ENCODE measurements around the gene INPP5A. TPM values are rescaled to one million over a fixed set of nuclear protein-coding genes. Genes with fewer than 3 reads are reported as not detected.
"Not testable (repeated sequence)": the region's sequence is repeated elsewhere in the genome, so short reads cannot be mapped to it uniquely, and the experiment has no call there.

Gene INPP5A
- total RNA-seq, 1 experiment from 2014 or later = 16.0 TPM

- DNase-seq (ENCODE audit: low read depth) = no peak
These were observed 242.1 kb downstream of the INPP5A start for GRCh38 chr10:132779549-132780294.

DNA sequence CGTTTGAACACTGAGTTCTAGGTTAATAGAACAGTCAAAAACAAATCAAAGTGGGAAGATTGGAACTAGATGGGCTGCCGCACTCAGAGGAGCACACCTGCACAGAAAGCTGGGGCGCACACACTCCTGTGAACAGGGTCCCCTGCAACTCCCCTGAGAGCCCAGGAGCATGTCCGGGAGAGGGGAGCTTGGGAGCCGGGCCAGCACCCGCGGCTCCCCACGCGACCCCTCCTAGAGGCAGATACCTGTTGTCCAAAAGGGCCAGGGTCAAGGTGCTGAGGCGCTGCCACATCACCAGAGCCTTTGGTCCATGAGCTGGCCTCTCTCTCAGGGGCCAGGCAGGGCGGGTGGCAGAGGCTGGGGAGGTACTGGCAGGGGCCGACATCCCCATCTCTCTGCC lies 242.8 kb downstream of the INPP5A start:
- no peak for DNase-seq (ENCODE audit: low read depth)

- no peak for DNase-seq (ENCODE audit: low read depth)
These were observed 244.0 kb downstream of the INPP5A start for GRCh38 chr10:132781556-132781955.

DNA sequence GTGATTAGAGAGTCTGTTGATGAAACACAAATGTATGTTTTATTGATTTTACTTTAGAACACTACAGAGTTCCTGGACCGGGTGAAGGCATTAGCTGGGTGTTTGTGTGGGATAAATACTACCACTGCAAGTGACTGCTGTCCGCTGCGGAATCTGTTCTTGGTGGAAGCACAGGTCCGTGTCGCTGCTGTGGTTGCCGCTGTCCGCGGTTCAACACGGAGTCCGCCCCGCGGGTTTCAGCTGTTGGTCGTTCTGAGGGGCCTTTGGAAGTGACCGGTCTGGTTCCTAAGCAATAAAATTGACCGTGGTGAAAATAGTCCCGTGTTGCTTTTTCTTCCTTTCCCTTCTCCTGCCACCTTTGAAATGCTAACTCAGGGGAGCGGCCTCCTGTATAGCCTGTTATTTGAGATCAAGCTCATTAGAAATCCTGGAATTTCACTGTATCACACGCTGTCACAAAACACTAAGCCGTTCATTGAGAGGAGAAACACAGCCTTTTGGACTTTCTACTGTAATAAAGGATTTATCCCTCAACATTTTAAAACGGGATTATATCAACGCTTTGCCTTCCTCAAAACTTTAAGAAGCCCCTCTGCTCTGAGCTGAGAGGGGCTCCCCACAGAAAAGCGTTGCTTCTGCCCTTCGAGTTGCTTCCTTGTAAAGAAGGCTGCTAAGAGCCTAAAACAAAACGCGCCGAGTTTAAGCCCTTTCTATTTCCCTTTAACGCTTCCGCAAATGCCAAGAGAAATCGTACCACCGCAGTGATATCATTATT lies 245.8 kb downstream of the INPP5A start:
- DNase-seq (ENCODE audit: low read depth) = no peak

DNA sequence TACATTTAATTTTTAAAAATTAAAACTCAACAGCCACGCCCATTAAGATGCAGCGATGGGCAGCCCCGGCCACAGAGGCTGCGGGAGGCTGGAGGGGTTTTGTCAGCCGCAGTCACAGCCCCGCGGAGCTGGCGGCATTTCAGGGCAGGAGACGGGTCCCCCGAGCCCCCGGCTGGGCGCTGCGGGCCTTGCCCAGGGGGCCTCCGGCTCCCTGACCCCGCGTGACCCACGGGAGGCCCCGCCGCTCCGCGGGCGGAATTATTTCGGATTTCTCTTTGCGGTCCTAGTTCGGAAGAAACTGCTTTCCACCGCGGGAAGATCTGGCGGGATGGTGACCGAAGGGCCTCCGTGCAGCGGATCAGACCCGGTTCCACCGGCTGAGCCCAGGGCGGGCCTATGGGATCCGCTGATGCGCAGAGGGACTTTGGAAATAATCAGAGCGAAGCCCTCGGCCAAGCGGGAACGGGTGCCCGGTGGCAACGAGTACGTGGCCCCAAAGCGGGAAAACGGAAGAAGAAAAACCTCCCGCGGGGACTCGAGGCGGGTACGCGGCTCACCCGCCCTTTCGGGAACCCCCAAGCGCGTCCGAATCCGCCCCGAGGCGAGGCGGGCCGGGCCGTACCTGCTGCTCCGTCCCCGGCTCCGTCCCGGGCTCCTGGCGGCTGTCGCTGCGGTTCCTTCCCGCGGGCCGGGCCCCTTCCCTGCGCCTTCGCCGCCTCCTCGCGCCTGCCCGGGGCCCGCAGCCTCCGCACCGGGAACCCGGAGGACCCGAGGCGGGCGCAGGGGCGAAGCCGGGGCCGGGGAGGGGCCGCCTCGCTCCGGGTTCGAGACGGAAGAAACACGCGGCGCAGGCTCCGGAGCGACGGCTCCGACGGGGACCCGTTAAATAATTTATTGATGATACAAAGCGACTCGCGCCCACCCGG lies 246.6 kb downstream of the INPP5A start:
- DNase-seq (ENCODE audit: low read depth) = no peak

DNA sequence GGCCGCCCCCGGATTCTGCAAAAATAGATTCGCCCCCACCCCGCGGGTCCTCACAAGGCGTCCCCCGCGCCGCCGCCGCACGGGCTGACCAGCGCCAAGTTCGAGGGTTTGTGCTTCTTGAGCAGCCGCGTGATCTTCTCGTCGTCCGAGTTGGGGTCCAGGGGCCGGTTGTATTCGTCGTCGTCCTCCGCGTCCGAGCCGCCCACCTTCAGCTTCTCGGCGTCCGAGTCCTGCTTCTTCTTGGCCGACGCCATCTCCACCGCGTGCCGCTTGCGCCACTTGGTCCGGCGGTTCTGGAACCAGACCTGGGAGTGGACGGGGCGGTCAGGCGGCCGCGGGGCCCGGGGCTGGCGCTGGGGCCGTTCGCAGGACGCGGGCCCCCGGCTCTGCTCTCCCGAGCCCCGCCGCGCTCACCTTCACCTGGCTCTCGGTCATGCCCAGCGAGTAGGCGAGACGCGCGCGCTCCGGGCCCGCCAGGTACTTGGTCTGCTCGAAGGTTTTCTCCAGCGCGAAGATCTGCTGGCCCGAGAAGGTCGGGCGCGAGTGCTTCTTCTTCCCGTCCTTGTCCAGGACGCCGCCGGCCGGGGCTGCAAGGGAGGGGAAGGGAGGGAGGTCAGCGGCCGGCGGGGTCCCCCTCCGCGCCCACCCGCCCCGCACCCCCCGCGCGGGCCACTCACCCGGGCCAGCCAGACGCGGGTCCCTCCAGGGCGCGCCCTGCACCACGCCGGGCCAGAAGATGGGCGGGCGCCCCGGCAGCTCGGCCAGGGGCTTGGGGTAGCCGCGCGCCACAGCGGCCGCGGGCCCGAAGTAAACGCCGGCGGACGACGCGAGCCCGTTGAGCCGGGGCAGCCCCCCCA lies 247.5 kb downstream of the INPP5A start:
- DNase-seq (ENCODE audit: low read depth) = no peak

DNA sequence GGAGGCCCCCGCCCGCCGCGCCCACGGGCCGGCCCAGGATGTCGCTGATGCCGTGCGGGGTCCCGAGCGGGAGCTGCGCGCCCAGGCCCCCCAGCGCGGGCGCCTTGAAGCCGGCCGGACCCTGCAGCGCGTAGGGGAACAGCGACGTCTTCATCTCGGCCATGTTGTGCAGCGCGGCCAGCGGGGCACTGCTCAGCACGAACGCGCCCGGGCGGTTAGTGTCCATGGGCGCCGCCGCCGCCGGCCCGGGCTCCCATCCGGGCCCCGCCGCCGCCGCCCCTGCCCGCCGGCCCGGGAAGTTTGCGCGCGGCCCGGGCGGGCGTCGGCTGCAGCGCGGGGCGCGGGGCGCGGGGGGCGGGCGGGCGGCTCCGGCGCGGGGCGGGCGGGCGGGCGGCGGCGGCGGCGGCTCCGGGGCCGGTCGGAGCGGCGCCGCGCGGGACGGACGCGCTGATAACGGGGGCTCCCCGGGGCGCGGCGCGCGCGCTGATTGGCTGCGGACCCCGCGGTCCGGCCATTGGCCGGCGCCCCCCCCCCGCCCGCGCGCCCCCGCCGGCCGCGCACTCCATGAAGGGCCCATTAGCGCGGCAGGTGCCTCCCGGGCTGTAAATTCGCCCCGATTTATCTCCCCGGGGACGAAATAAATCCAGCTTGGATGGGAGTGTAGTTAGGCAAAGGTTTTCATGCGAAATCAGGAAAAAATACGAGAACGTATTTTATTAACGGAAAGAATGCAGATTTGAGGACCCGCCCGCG lies 248.3 kb downstream of the INPP5A start, which contains the start of gene NKX6-2:
NKX6-2 (minus strand) TSS at position 425 of the 753 bp plus-strand sequence; CDS start at position 226, 199 bp downstream.
- DNase-seq (ENCODE audit: low read depth) = no peak

- no peak for DNase-seq (ENCODE audit: low read depth)
These were observed 248.9 kb downstream of the INPP5A start for GRCh38 chr10:132786476-132786883.

GRCh38 chr10:132786884-132787494 lies 249.4 kb downstream of the INPP5A start:
- no peak for DNase-seq (ENCODE audit: low read depth)

DNA sequence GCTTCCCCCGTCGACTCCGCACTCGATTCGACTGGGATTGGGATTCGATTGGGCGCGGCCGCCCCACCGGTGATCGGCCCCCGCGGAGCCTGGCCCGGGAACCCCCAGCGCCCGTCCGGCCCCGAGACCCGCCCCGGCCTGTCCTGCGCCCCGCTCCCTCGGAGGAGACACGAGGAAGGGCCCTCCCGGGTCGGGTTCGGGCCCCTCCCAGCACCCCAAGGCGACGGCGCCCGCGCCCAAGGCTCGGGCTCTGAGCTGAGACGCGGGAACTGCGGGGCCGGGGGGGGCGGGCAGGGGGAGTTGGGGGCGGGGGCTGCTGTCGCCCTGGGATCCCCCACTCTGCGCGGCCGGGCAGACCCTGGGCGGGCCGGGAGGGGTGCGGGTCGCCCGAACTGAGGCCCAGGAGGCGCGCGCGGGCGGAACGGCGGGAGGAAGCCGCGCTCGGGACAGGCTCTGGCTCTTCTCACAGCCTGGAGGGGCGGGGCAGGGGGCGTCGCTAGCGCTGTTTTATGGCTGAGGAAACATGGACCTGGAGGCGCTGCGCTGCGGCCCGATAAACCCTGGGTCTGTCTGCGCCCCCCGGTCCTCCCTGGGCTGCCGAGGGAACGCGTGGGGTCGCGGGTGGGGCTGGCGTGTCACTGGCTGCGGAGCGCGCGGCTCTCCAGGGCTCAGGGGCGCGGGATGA lies 250.1 kb downstream of the INPP5A start:
- no peak for DNase-seq (ENCODE audit: low read depth)

DNA sequence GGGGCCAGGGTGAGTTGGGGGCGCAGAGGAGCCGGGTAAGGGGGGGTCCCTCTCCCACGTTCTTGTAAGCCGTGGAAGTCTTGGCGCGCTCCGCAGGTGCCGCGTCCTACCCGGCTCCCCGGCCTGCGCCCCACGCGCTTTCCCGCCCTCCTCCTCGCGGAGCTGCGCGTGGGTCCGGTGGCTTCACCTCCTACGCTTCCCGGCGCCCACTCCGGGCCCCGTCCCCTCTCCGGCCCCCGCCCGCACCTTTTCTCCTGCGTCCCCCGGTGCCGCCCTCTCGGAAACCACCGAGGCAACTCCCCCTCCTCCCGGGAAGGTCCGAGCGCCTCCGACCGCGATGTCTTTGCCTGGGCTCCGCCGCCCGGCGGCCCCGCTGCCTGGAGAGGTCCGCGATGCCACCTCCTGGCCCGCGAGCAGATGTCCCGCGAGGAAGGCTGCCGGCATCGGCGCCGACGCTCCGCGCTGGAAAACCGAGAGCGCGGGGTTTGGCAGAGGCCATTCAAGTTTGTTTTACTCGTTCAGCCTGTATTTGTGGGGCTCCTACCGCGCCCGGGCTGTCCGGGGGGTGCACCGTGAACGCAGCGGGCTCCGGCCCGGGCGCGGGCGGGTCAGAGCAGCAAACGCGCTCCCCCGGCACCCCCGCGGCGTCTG lies 250.7 kb downstream of the INPP5A start:
- peak; percentile 8 for DNase-seq (ENCODE audit: low read depth)

- no peak for DNase-seq (ENCODE audit: low read depth)
These were observed 251.2 kb downstream of the INPP5A start for GRCh38 chr10:132788831-132789219.

DNA sequence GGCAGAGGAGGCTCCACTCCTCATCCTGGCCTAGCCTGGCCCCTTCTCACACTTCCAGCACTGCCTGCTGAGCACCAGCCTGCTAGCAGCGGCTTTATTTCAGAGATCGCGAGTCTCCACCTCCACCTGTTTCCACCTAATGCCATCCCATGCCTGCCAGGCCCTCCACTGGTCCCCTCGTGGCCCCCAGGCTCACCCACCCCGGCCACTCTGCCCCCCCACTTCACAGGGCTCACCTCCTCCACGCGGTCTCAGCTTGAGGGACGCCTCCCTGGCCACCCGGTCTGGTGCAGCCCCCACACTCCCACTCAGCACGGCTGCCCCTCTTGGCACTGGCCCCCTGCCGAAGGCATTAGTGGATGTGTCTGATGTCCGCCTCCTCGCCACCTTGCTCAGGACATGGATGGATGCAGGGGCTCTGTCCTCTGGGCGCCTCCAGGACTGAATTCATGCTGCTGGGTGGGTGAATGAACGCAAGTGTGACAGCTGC lies 252.1 kb downstream of the INPP5A start:
- DNase-seq (ENCODE audit: low read depth) = no peak

DNA sequence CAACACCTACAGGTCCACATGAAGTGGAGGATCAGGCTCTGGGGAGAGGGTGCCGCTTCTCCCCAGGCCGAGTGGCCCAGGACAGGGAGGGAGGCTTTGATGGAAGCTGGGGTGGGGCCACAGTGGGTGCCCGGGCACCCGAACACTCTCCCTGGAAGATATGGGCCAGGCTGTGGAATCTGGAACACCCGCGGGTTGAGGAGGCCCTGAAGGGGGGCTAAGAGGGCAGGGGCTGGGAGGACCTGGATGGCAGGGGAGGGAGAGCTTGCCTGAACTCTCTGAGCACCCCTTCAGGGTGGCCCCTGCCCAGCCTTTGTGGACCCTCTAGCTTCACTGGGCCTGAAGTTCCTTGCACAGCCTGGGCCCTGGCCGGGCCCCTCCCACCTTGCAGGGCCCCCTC lies 252.9 kb downstream of the INPP5A start:
- no peak for DNase-seq (ENCODE audit: low read depth)

DNA sequence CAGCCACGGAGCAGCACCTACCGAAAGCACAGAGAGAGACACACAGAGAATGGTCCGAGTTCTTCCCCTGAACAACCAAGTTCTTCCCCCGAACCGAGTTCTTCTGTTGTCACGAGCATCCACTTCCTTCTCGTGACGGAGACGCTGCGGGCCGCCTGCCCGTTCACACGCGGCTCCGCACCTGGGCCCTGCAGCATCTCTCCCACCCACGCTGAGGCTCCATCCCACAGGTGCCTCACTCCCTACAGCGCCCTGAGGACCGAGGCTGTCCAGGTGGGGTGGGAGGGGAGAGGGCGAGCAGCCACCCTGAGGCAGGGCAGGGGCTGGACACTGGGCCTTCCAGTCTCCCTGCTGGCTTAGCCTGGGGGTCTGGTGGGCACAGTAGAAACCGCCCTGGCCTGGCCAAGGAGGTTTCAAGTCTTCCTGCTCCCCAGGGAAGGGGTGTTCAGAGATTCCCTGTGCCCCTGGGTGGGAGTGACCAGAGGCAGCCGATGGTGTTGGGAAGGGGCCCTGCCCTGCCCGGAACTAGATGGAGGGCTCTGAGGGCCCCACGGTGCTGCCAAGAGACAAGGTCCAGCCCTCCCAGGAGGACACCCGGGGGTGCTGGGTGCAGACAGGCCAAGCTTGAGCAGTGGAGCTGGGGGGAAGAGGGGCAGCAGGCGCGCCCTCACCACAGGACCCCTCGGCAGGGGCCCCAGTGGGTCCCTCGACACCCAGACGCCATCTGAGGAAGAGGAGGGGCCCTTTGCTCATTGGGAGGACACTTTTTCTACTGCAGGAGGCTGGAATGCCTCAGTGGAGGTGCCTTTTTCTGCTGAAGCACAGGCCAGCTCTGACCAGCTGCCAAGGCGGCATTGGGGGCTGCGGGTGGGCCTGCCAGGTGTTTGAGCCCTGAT lies 253.6 kb downstream of the INPP5A start:
- DNase-seq (ENCODE audit: low read depth) = no peak

DNA sequence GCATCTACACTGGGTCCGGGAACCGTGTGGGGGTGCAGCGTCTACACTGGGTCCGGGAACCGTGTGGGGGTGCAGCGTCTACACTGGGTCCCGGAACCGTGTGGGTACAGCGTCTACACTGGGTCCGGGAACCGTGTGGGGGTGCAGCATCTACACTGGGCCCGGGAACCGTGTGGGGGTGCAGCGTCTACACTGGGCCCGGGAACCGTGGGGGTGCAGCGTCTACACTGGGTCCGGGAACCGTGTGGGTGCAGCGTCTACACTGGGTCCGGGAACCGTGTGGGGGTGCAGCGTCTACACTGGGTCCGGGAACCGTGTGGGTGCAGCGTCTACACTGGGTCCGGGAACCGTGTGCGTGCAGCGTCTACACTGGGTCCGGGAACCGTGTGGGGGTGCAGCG lies 254.5 kb downstream of the INPP5A start:
- not testable (repeated sequence) for DNase-seq (ENCODE audit: low read depth)

- DNase-seq (ENCODE audit: low read depth) = no peak
These were observed 255.2 kb downstream of the INPP5A start for GRCh38 chr10:132792796-132793195.

Measured in LHCN-M2 (cell line).